IPS-18c (cell line): ENCODE data around the gene SNX27.
"Not testable (repeated sequence)": the region's sequence is repeated elsewhere in the genome, so short reads cannot be mapped to it uniquely, and the experiment has no call there.

Experiments
- H3K4me3 ChIP-seq: 2 replicates; pipeline ENCODE4 v1.7.0; 2013; ENCODE audit warnings: low read depth, mild to moderate bottlenecking, low read length, moderate library complexity; ENCODE audit not compliant: insufficient read depth
- H3K9me3 ChIP-seq: one replicate; pipeline ENCODE4 v1.6.1; 2013; ENCODE audit warnings: mild to moderate bottlenecking, low read length, moderate library complexity; ENCODE audit not compliant: control insufficient read depth, insufficient read depth

SNX27 gene

DNA sequence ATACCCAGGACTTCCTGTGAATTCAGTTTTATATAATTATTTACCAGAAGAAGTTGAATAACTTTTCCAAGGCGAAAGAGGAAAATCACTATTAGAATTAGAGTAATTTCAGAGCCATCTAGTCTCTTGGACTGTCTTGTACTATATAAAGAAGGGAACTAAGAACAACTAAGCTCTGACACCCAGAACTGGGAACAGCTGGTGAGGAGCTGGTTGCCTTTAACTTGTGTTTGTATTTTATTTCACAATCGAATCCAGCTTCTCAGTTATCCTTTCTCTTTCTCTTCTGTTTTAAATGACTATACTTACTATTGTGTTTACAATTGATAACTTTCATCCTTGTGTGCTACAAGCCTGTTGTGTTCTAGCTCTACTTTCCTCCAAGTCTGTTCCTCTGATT lies 8.4 kb downstream of the SNX27 start:
- no peak overlapping the region for H3K4me3 ChIP-seq
- H3K9me3 ChIP-seq: no peaks in the 10 kb centered on the region

DNA sequence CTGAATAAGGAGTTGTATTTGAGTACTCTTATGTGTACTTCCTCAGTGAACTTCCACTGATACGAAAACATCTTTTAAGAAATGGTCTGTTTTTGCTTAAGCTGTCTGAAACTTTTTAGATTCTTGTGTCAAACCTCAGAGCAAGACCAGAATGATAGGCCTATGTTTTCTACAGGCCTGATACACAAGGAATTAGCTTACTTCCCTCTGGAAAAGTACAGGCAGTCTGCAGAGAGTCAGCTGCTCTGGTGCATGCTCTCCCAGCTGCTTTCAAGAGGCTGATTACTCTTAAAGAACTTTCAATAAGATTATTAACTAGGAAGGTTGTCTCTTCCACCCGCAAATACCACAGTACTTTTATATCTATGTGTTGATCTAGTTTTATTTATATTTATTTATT lies 9.5 kb downstream of the SNX27 start:
- H3K4me3 ChIP-seq: no peak overlapping the region
- no peaks in the 10 kb centered on the region for H3K9me3 ChIP-seq

DNA sequence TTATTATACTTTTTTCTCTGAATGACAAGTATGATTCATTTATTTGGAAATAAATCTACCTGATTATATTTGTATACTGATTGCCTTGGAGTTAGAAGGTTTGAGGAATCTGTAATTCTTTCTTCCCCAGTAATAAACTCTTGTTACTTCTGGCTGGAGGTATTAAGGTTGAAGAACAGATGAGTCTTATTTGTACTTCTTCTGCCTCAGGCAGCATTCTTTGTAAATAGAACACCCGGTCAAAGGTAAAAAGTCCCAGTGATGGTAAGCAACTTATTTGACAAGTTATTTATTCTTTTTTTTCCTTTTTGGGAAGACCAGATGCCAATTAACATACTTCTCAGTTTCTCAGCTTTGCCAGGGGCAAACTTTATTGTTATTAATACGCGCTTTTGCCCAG lies 12.9 kb downstream of the SNX27 start:
- H3K9me3 ChIP-seq: no peaks in the 10 kb centered on the region
- no peak overlapping the region for H3K4me3 ChIP-seq

GRCh38 chr1:151626740-151627334 lies 15.0 kb downstream of the SNX27 start:
- Histone ChIP-seq H3K4me3 (no peak overlapping the region), H3K9me3 (no peaks in the 10 kb centered on the region)

- Histone ChIP-seq H3K9me3 (no peaks in the 10 kb centered on the region), H3K4me3 (no peak overlapping the region)
Measured at GRCh38 chr1:151629278-151629677, 17.4 kb downstream of the SNX27 start.

- Histone ChIP-seq H3K4me3 (no peak overlapping the region), H3K9me3 (no peaks in the 10 kb centered on the region)
Measured at GRCh38 chr1:151635479-151636072, 23.7 kb downstream of the SNX27 start.

- no peaks in the 10 kb centered on the region for H3K9me3 ChIP-seq
- no peak overlapping the region for H3K4me3 ChIP-seq
Measured at GRCh38 chr1:151638074-151638775, 26.4 kb downstream of the SNX27 start.

- H3K4me3 ChIP-seq: no peak overlapping the region
- no peaks in the 10 kb centered on the region for H3K9me3 ChIP-seq
Measured at GRCh38 chr1:151638812-151639211, 27.0 kb downstream of the SNX27 start.

- no peaks in the 10 kb centered on the region for H3K9me3 ChIP-seq
- no peak overlapping the region for H3K4me3 ChIP-seq
Measured at GRCh38 chr1:151639466-151639865, 27.6 kb downstream of the SNX27 start.

DNA sequence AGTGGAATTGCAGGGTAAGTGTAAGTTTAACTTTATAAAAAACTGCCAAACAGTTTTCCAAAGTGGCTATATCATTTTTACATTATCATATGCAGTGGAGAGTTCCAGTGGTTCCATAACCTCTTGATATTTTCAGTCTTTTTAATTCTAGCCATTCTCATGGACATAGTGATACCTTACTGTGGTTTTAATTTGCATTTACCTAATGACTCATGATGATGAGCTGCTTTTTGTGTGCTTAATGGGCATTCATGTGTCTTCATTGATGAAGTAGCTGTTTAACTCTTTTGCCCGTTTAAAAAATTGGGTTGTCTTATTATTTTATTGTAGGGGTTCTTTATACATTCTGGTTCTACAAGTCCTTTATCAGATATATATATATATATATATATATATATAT lies 29.4 kb downstream of the SNX27 start:
- H3K9me3 ChIP-seq: no peaks in the 10 kb centered on the region
- no peak overlapping the region for H3K4me3 ChIP-seq

- not testable (repeated sequence) for H3K9me3 ChIP-seq, H3K4me3 ChIP-seq
Measured at GRCh38 chr1:151643085-151643484, 31.2 kb downstream of the SNX27 start.

- Histone ChIP-seq H3K9me3 (no peaks in the 10 kb centered on the region), H3K4me3 (no peak overlapping the region)
Measured at GRCh38 chr1:151644001-151644400, 32.2 kb downstream of the SNX27 start.

GRCh38 chr1:151653397-151653796 lies 41.5 kb downstream of the SNX27 start:
- no peak overlapping the region for H3K4me3 ChIP-seq
- peaks cover 4% of the 10 kb centered on the region for H3K9me3 ChIP-seq

GRCh38 chr1:151655371-151655770 lies 43.5 kb downstream of the SNX27 start:
- H3K4me3 ChIP-seq: no peak overlapping the region
- no peaks in the 10 kb centered on the region for H3K9me3 ChIP-seq

DNA sequence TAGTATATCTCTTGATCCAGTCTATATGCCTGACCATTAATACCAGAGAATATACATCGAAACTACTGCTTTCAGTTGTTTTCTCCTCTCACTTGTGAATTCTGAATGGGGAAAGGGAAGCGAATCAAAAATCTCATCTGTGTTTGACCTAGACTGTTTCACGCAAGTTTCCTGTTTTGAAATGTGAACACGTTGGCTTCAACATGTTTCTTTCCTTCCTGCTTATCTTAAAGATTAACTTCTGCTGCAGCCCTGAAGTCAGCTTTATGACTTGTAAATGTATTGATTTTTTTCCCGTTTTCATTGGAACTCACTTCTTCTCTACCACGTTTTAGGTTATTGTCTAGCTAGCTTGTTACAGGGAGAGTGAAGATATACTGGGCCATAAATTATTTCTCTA lies 49.9 kb downstream of the SNX27 start:
- H3K4me3 ChIP-seq: no peak overlapping the region
- H3K9me3 ChIP-seq: no peaks in the 10 kb centered on the region

- H3K9me3 ChIP-seq: no peaks in the 10 kb centered on the region
Measured at GRCh38 chr1:151668090-151668489, 56.2 kb downstream of the SNX27 start.

DNA sequence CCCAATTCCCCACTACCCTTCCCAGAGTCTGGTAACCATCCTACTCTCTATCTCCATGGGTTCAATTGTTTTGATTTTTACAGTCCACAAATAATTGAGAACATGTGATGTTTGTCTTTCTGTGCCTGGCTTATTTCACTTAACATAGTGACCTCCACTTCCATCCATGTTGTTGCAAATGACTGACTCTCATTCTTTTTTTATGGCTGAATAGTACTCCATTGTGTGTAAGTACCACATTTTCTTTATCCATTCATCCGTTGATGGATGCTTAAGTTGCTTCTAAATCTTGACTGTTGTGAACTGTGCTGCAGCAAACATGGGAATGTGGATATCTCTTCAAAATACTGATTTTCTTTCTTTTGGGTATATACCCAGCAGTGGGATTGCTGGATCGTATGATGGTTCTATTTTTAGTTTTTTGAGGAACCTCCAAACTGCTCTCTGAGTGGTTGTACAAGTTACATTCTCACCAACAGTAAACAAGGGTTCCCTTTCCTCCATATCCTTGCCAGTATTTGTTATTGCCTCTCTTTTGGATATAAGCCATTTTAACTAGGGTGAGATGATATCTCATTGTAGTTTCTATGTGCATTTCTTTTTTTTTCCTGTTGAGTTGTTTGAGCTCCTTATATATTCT lies 58.3 kb downstream of the SNX27 start:
- not testable (repeated sequence) for H3K9me3 ChIP-seq, H3K4me3 ChIP-seq

More at GRCh38 chr1:151668090-151668489, 56.2 kb downstream of the SNX27 start:
- H3K4me3 ChIP-seq: no peak overlapping the region

DNA sequence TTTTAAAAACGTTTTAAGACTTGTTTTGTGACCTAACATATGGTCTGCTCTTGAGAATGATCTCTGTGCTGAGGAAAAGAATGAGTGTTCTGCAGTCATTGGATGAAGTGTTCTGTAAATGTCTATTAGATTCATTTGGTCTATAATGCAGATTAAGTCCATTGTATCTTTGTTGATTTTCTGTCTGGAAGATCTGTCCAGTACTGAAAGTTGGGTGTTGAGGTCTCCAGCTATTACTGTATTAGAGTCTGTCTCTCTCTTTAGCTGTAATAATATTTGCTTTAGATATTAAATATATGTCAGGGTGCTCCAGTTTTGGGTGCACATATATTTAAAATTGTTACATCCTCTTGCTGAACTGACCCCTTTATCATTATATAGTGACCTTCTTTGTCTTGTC lies 61.6 kb downstream of the SNX27 start:
- Histone ChIP-seq H3K9me3 (no peaks in the 10 kb centered on the region), H3K4me3 (no peak overlapping the region)
